Hepatocyte (in vitro differentiated cells): Measurements from ENCODE around the gene RBM39. TPM values are rescaled to one million over a fixed set of nuclear protein-coding genes. Genes with fewer than 3 reads are reported as not detected.

Experiments
- DNase-seq: peaks from one replicate; pipeline ENCODE4 v3.0.0-alpha.2; 2016; ENCODE audit warnings: low spot score
- H2AFZ ChIP-seq: fragments of 200-600 bp; sonication (generic); 2 replicates; pipeline ENCODE4 v1.6.0; 2016; ENCODE audit warnings: antibody characterized with exemption, mild to moderate bottlenecking
- H3K27ac ChIP-seq: fragments of 200-600 bp; sonication (generic); 2 replicates; pipeline ENCODE4 v1.5.1; 2016; ENCODE audit warnings: mild to moderate bottlenecking
- H3K27me3 ChIP-seq: fragments of 200-600 bp; sonication (generic); 2 replicates; pipeline ENCODE4 v1.6.1; 2016
- H3K36me3 ChIP-seq: fragments of 200-600 bp; sonication (generic); replicated peaks from 2 replicates; pipeline ENCODE4 v1.5.1; 2016; ENCODE audit warnings: low read depth; ENCODE audit not compliant: insufficient read depth
- H3K4me1 ChIP-seq: fragments of 200-600 bp; sonication (generic); 2 replicates; pipeline ENCODE4 v1.5.1; 2016; ENCODE audit warnings: mild to moderate bottlenecking, moderate library complexity; ENCODE audit not compliant: insufficient read depth
- H3K4me2 ChIP-seq: fragments of 200-600 bp; sonication (generic); 2 replicates; pipeline ENCODE4 v1.6.0; 2016
- H3K4me3 ChIP-seq: fragments of 200-600 bp; sonication (generic); 2 replicates; pipeline ENCODE4 v1.5.1; 2016; ENCODE audit warnings: mild to moderate bottlenecking
- H3K79me2 ChIP-seq: fragments of 200-600 bp; sonication (generic); 2 replicates; pipeline ENCODE4 v1.6.0; 2017; ENCODE audit warnings: mild to moderate bottlenecking
- H3K9me2 ChIP-seq: fragments of 200-600 bp; sonication (generic); replicated peaks from 2 replicates; pipeline ENCODE4 v1.6.0; 2017; ENCODE audit warnings: mild to moderate bottlenecking; ENCODE audit not compliant: insufficient read depth
- H3K9me3 ChIP-seq: fragments of 200-600 bp; sonication (generic); 2 replicates; pipeline ENCODE4 v1.5.1; 2016; ENCODE audit warnings: low read depth, mild to moderate bottlenecking
- H4K20me1 ChIP-seq: fragments of 200-600 bp; sonication (generic); 2 replicates; pipeline ENCODE4 v1.6.0; 2016; ENCODE audit warnings: mild to moderate bottlenecking; ENCODE audit not compliant: insufficient read depth, poor library complexity, severe bottlenecking
- EZH2 ChIP-seq: fragments of 200-600 bp; sonication (generic); IDR thresholded peaks from 2 replicates; pipeline ENCODE4 v1.6.1; 2016; ENCODE audit warnings: antibody characterized with exemption, mild to moderate bottlenecking, borderline replicate concordance
- EZH2phosphoT487 ChIP-seq: fragments of 200-600 bp; sonication (generic); IDR thresholded peaks from one replicate; pipeline ENCODE4 v1.6.1; 2018; ENCODE audit warnings: antibody characterized with exemption, mild to moderate bottlenecking, low read depth, moderate library complexity; ENCODE audit not compliant: unreplicated experiment, severe bottlenecking
- WGBS: methylation state at CpG from one replicate; pipeline ENCODE4 v1.1.6; 2016; ENCODE audit warnings: low lambda C conversion rate; ENCODE audit errors: missing lambda C conversion rate; 5-methylcytosine and 5-hydroxymethylcytosine counted together
- polyA plus RNA-seq: library from polyadenylated mRNA; unstranded; fragments of >200 nt; fragmentation: Nextera tagmentation; extraction: Ambion mirVana; gene quantifications from 2 replicates; pipeline ENCODE4 v1.2.1, GENCODE V29; 2016
- total RNA-seq: library from RNA; depleted of rRNA; stranded (reverse); fragments of >200 nt; gene quantifications from 2 replicates; pipeline ENCODE4 v1.2.3, GENCODE V29; 2014
- TF ChIP-seq, protein P1 (sequence below): fragments of 200-600 bp; sonication (generic); IDR thresholded peaks from 2 replicates; pipeline ENCODE4 v1.5.1; 2016; ENCODE audit warnings: antibody characterized with exemption, mild to moderate bottlenecking; ENCODE audit not compliant: poor library complexity

RBM39 gene
- total and polyA plus RNA-seq, 2 experiments from 2014 or later = 200 to 423 TPM

DNA sequence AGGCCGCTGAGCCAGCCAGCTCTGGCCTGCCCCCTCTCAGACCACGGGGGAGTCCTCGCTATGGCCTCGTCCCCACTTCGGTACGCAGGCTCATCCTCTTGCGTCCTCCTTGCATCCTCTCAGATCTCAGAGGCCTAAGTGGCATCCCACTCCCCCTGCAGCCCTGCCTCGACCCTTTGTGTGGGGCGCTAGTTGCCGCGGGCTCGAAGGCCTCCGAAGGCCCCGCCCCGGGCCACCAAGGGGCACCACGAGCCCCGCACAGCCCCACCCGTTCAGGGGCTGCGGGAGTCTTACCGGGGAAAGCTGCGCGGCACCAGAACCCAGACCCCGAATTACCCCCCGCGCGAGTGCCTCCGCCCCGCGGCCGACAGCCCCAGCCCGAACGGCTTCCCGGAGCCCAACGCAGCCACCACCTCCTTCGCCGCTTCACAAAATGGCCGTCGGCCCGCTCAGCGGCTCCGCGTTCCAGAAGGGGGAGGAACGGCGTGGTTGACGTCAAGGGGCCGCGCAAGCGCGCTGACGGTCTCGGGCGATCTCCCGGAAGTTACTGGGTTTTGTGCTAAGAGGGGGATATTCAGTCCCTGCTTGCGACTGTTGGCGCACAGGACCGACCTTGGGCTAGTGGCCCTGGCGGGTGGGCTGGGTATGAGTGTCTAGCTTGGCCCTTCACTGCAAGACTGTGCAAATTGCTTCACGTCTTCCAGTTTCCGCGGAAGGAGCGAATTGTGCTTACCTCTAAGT, 77.4 kb downstream of the RBM39 start, which contains the start of the genes CPNE1 and RBM12:
Gene CPNE1 (minus strand): TSS at position 435 of the 741 bp plus-strand sequence. CDS start 31,977 bp downstream, outside the sequence.
Gene RBM12 (minus strand): TSS at position 435 of the 741 bp plus-strand sequence. CDS start 9,578 bp downstream, outside the sequence.
- DNase-seq = peak; percentile 96
- H4K20me1 ChIP-seq = peaks cover 42% of the 10 kb centered on the region

DNA sequence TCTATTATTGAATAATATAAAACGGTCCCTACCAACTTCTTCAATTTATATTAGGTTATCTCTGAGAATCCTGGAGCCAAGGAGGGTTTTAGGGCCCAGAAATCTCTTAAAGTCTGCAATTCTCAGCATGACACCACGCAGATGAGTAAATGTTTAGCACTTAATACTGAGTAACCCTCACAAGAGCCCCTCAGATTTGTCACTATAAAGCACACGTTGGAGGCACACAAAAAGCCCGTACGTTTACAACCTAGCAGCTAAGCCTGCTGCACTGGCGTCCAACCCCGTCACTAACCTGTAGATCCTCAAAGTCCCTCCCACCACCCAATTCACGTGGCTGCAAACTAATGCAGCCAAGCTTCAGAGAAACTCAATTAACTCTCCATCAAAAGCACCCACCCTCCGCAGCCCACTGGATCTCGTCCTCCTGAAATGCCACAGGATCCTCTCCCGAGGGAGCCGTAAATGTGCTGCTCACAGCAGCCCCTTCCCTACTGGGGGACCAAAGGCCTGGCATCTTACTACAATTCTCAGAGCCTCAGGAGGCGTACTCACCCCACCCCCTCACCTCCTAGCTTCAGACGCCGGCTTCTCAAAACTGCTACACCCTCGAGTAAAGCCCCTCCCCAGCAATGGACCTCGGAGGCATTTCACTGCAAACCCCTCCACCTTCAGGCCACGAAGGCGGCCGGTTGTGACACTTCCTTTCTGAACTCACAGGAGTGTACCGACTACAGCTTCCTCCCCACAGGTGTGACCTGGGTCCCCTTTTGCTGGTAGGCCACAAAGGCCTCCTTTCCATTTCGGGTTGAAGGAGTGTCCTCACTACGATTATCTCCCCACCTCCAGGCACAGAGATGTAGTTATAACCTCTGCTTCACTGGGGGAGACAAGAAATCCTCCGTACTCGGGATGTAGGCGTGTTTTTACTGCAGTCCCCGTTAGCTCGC, 78.3 kb downstream of the RBM39 start:
- Histone ChIP-seq H3K27ac (peak overlapping the region; percentile 94), H4K20me1 (peaks cover 50% of the 10 kb centered on the region), H3K36me3 (no peaks in the 10 kb centered on the region), H3K4me3 (peak overlapping the region; percentile 94), H3K9me2 (no peaks in the 10 kb centered on the region), H3K4me2 (peak overlapping the region; percentile 97), H3K79me2 (peaks cover 58% of the 10 kb centered on the region), H3K9me3 (no peaks in the 10 kb centered on the region), H2AFZ (peak overlapping the region; percentile 36), H3K4me1 (peaks cover 23% of the 10 kb centered on the region), H3K27me3 (no peaks in the 10 kb centered on the region)
- peak; percentile 68 for DNase-seq
- TF ChIP-seq EZH2phosphoT487 (no peak), EZH2 (no peak)
- TF ChIP-seq, protein P1, sequence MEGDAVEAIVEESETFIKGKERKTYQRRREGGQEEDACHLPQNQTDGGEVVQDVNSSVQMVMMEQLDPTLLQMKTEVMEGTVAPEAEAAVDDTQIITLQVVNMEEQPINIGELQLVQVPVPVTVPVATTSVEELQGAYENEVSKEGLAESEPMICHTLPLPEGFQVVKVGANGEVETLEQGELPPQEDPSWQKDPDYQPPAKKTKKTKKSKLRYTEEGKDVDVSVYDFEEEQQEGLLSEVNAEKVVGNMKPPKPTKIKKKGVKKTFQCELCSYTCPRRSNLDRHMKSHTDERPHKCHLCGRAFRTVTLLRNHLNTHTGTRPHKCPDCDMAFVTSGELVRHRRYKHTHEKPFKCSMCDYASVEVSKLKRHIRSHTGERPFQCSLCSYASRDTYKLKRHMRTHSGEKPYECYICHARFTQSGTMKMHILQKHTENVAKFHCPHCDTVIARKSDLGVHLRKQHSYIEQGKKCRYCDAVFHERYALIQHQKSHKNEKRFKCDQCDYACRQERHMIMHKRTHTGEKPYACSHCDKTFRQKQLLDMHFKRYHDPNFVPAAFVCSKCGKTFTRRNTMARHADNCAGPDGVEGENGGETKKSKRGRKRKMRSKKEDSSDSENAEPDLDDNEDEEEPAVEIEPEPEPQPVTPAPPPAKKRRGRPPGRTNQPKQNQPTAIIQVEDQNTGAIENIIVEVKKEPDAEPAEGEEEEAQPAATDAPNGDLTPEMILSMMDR = no peak
- 1% methylated on average over 28 of the region's 28 CpGs for WGBS

More for the DNA sequence above, 77.4 kb downstream of the RBM39 start, which contains the start of the genes CPNE1 and RBM12:
- H3K4me3 ChIP-seq = peak within 1 kb of the TSS; percentile 94
- H3K27me3 ChIP-seq = no peaks in the 10 kb centered on the region
- H2AFZ ChIP-seq = peak within 1 kb of the TSS; percentile 81
- H3K9me2 ChIP-seq = no peaks in the 10 kb centered on the region
- peaks cover 15% of the 10 kb centered on the region for H3K4me1 ChIP-seq
- peaks cover 50% of the 10 kb centered on the region for H3K79me2 ChIP-seq
- WGBS = under 1% methylated on average over 49 of the region's 61 CpGs
- H3K27ac ChIP-seq = peak within 1 kb of the TSS; percentile 94
- no peaks in the 10 kb centered on the region for H3K36me3 ChIP-seq
- H3K4me2 ChIP-seq = peak within 1 kb of the TSS; percentile 97
- TF ChIP-seq, protein P1 = peak; percentile 4
- TF ChIP-seq EZH2phosphoT487 = no peak
- H3K9me3 ChIP-seq = no peaks in the 10 kb centered on the region

DNA sequence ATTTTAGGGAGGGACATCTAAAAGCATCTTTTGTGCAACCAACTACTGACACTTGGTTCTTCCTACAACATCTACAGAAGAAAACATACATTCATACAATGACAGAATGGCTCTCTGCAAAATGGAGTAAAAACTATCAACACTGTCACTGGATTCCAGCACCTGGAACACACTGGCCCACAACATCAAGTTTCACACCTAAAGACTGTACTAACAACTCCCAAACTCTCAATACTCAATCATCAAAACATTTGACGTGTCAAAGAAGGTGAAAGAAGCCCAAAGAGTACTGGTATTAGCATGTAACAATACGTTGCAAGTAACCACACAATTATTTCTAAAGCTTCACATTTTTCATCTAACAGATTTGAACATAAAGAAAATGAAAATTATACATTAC, 79.5 kb downstream of the RBM39 start:
- H3K4me3 ChIP-seq = peak overlapping the region; percentile 94
- no peak overlapping the region for H3K27ac ChIP-seq
- TF ChIP-seq, protein P1 = no peak
- no peak for TF ChIP-seq EZH2
- no peak for TF ChIP-seq EZH2phosphoT487
- H3K79me2 ChIP-seq = peaks cover 71% of the 10 kb centered on the region
- H2AFZ ChIP-seq = no peak overlapping the region
- H3K9me2 ChIP-seq = no peaks in the 10 kb centered on the region
- no peaks in the 10 kb centered on the region for H3K36me3 ChIP-seq
- DNase-seq = no peak
- no peaks in the 10 kb centered on the region for H3K27me3 ChIP-seq
- WGBS = 21% methylated on average over 2 of the region's 2 CpGs
- H3K4me2 ChIP-seq = peak overlapping the region; percentile 97
- peaks cover 30% of the 10 kb centered on the region for H3K4me1 ChIP-seq
- H3K9me3 ChIP-seq = no peaks in the 10 kb centered on the region
- peaks cover 63% of the 10 kb centered on the region for H4K20me1 ChIP-seq
